ENCODE results near the gene BNIP2.

DNA sequence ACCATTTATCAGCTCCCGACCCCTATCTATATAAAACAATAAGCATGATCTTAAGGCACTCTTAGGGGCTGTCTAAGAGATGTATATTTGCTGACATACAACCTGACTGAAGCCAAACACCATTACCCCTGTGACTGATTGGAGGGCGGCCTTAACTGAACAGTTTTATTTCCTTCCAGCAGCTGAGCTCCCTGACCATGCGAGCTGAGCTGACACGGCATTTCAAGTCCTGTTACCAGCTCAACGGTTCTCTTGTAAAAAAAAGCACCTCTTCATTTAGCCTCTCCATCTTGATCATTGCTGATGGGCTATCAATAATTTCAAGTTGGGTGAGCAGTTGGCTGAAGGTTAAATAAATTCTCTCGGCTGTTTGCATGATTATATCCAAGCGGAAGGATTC is 33.4 kb upstream of the BNIP2 start:
- TF ChIP-seq, protein P1, sequence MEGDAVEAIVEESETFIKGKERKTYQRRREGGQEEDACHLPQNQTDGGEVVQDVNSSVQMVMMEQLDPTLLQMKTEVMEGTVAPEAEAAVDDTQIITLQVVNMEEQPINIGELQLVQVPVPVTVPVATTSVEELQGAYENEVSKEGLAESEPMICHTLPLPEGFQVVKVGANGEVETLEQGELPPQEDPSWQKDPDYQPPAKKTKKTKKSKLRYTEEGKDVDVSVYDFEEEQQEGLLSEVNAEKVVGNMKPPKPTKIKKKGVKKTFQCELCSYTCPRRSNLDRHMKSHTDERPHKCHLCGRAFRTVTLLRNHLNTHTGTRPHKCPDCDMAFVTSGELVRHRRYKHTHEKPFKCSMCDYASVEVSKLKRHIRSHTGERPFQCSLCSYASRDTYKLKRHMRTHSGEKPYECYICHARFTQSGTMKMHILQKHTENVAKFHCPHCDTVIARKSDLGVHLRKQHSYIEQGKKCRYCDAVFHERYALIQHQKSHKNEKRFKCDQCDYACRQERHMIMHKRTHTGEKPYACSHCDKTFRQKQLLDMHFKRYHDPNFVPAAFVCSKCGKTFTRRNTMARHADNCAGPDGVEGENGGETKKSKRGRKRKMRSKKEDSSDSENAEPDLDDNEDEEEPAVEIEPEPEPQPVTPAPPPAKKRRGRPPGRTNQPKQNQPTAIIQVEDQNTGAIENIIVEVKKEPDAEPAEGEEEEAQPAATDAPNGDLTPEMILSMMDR (IDR thresholded peaks at IDR 0.05) = no peak
- TF ChIP-seq POLR2A (IDR thresholded peaks at IDR 0.05) (no peak), POLR2AphosphoS5 (IDR thresholded peaks at IDR 0.05) (no peak), EP300 (IDR thresholded peaks at IDR 0.05; ENCODE audit: low read depth) (no peak)

Measured in transverse colon (tissue), 4 donors.